PFSK-1 (cell line): ENCODE results near the gene FSTL1.
A peak's percentile ranks its signal among the peaks of the same experiment; 100 is the strongest.

Source experiments
- POLR2AphosphoS5 ChIP-seq: IDR thresholded peaks from 2 replicates; pipeline ENCODE4 v1.6.1; 2012; ENCODE audit warnings: low read depth, mild to moderate bottlenecking, control low read depth, low read length, moderate library complexity
- REST ChIP-seq, 2 experiments: IDR thresholded peaks; 2 replicates each; pipeline versions ENCODE4 v1.6.1 to v1.8.0; 2011 to 2012; ENCODE audit warnings: low read depth in 2 of 2, low read length in 2 of 2, control low read depth in 1 of 2, inconsistent platforms in 1 of 2, mild to moderate bottlenecking in 1 of 2, moderate library complexity in 1 of 2; ENCODE audit not compliant: insufficient read depth in 1 of 2
- SIN3A ChIP-seq: IDR thresholded peaks from 2 replicates; pipeline ENCODE4 v1.6.1; 2012; ENCODE audit warnings: mild to moderate bottlenecking, low read length, moderate library complexity, borderline replicate concordance; ENCODE audit not compliant: insufficient read depth
- TAF1 ChIP-seq: IDR thresholded peaks from 2 replicates; pipeline ENCODE4 v1.6.1; 2012; ENCODE audit warnings: low read length, control low read depth, borderline replicate concordance; ENCODE audit not compliant: insufficient read depth

GRCh38 chr3:120448756-120449155 is 2.0 kb downstream of the FSTL1 start:
- TF ChIP-seq POLR2AphosphoS5 (no peak), SIN3A (no peak), TAF1 (0 out of 2 replicates have a peak, but pooled peaks have one; percentile 1), REST (IDR thresholded peaks at IDR 0.05; ENCODE audit: insufficient read depth in 1 of 2, low read depth in 2 of 2, low read length in 2 of 2) (no peak)
